ENCODE results near the gene DPP4.

GRCh38 chr2:162017233-162017632, 56.8 kb downstream of the DPP4 start:
- TF ChIP-seq CTCF (conservative IDR thresholded peaks at IDR 0.05; ENCODE audit: low read length) (no peak), EZH2phosphoT487 (IDR thresholded peaks at IDR 0.05; ENCODE audit: borderline replicate concordance, low read depth, low read length) (no peak)

Measured in OCI-LY7 (cell line).